ENCODE results near the gene INF2. TPM values are rescaled to one million over a fixed set of nuclear protein-coding genes. Genes with fewer than 3 reads are reported as not detected.

INF2 gene
- polyA plus RNA-seq, 12 donors = 28.8 to 60.9 (median 40.2) TPM; not detected in 1

GRCh38 chr14:104768437-104769323 is 79.3 kb downstream of the INF2 start:
- peak; percentile 90 for DNase-seq

GRCh38 chr14:104769324-104770071 is 80.1 kb downstream of the INF2 start:
- DNase-seq = no peak

- no peak for DNase-seq
Measured at GRCh38 chr14:104770072-104770579, 80.7 kb downstream of the INF2 start.

GRCh38 chr14:104770851-104771272 is 81.4 kb downstream of the INF2 start:
- DNase-seq = no peak

- no peak for DNase-seq
Measured at GRCh38 chr14:104771374-104771773, 82.0 kb downstream of the INF2 start.

Other genes with a start within 250 kb of the INF2 start
- 10 to 100 TPM in 1 of 12 donors, 1 to 10 TPM in 9, not detected in 2; 3.5 to 11.3 (median 7.0) TPM for gene C14orf180, start 109.9 kb upstream of the INF2 start, polyA plus RNA-seq (ENCODE audit: insufficient read length in 12 of 12)
- 1 to 10 TPM in 2 of 12 donors, under 1 TPM in 8, not detected in 2; 0.53 to 1.8 (median 0.70) TPM for gene TMEM179, start 84.8 kb upstream of the INF2 start, polyA plus RNA-seq (ENCODE audit: insufficient read length in 12 of 12)
- 10 to 100 TPM in 11 of 12 donors, not detected in 1; 23.0 to 88.2 (median 55.5) TPM for gene ADSS1, start 34.6 kb downstream of the INF2 start, polyA plus RNA-seq (ENCODE audit: insufficient read length in 12 of 12)
- 10 to 100 TPM in 11 of 12 donors, not detected in 1; 39.2 to 76.0 (median 55.4) TPM for gene SIVA1, start 63.5 kb downstream of the INF2 start, polyA plus RNA-seq (ENCODE audit: insufficient read length in 12 of 12)
- gene AKT1, start 106.1 kb downstream of the INF2 start, polyA plus RNA-seq (ENCODE audit: insufficient read length in 12 of 12) = 100 to 1,000 TPM in 11 of 12 donors, not detected in 1; 133 to 212 (median 155) TPM
- gene ZBTB42, start 111.5 kb downstream of the INF2 start, polyA plus RNA-seq (ENCODE audit: insufficient read length in 12 of 12) = 10 to 100 TPM in 1 of 12 donors, 1 to 10 TPM in 10, not detected in 1; 3.4 to 11.3 (median 5.5) TPM
- gene CEP170B, start 175.7 kb downstream of the INF2 start, polyA plus RNA-seq (ENCODE audit: insufficient read length in 12 of 12) = 10 to 100 TPM in 1 of 12 donors, 1 to 10 TPM in 10, not detected in 1; 1.4 to 15.4 (median 2.3) TPM
- 10 to 100 TPM in 1 of 12 donors, 1 to 10 TPM in 10, not detected in 1; 2.6 to 20.5 (median 3.7) TPM for gene PLD4, start 235.3 kb downstream of the INF2 start, polyA plus RNA-seq (ENCODE audit: insufficient read length in 12 of 12)